Endothelial cell of umbilical vein (primary cell): ENCODE data around the gene DYRK1B. TPM values are rescaled to one million over a fixed set of nuclear protein-coding genes. Genes with fewer than 3 reads are reported as not detected.

Experiments
- BruUV-seq: library from RNA; stranded (reverse); fragments of 400-500 nt; replicated peaks from 2 replicates; lab custom pipeline; 2021; lab: Mats Ljungman, UMichigan
- CTCF ChIA-PET: fragments of 300-600, 350-600 bp; sonication (Branson Sonifier 250); formaldehyde crosslinking; loops from one replicate; lab custom pipeline; 2021; ENCODE audit warnings: antibody characterized with exemption, inconsistent platforms; lab: Charles Lee
- POLR2A ChIA-PET: fragments of 300-600, 350-600 bp; sonication (Branson Sonifier 250); formaldehyde crosslinking; loops from one replicate; lab custom pipeline; 2021; ENCODE audit warnings: antibody characterized with exemption, inconsistent platforms; lab: Charles Lee
- DNase-seq: peaks from one replicate; pipeline ENCODE4 v3.0.0-alpha.2; 2011; ENCODE audit warnings: low read depth, low spot score
- FAIRE-seq: peaks from 2 replicates; lab custom pipeline; 2011; peaks lifted over from hg19 to GRCh38; lab: Jason Lieb, UNC
- H2AFZ ChIP-seq: 2 replicates; pipeline ENCODE4 v1.6.0; 2012; ENCODE audit warnings: low read depth, low read length, control low read depth, inconsistent platforms
- H3K27ac ChIP-seq: 2 replicates; pipeline ENCODE4 v1.5.1; 2011; ENCODE audit warnings: low read depth, mild to moderate bottlenecking, control low read depth, low read length, moderate library complexity; ENCODE audit not compliant: insufficient read depth
- H3K27me3 ChIP-seq, 2 experiments: 2 replicates each; pipeline versions ENCODE4 v1.6.0 to v1.6.1; 2011; ENCODE audit warnings: low read length in 2 of 2, mixed read lengths in 1 of 2; ENCODE audit not compliant: control insufficient read depth in 2 of 2, insufficient read depth in 2 of 2
- H3K36me3 ChIP-seq, 2 experiments: 2 replicates in 1 of 2; 3 replicates in 1 of 2; pipeline ENCODE4 v1.5.1; 2011; ENCODE audit warnings: low read length in 2 of 2, mild to moderate bottlenecking in 1 of 2, moderate library complexity in 1 of 2; ENCODE audit not compliant: control insufficient read depth in 2 of 2, insufficient read depth in 2 of 2; ENCODE audit errors: extremely low read depth in 1 of 2
- H3K4me1 ChIP-seq: 3 replicates; pipeline ENCODE4 v1.5.1; 2011; ENCODE audit warnings: mild to moderate bottlenecking, low read length; ENCODE audit not compliant: control insufficient read depth, insufficient read depth; ENCODE audit errors: extremely low read depth
- H3K4me2 ChIP-seq: 2 replicates; pipeline ENCODE4 v1.6.1; 2011; ENCODE audit warnings: low read length, control low read depth, mixed read lengths; ENCODE audit not compliant: insufficient read depth
- H3K4me3 ChIP-seq, 3 experiments: fragments of 200-600 bp in 1 of 3; sonication (generic), shearing (Covaris generic) in 1 of 3; replicated peaks in 1 of 3; 2 replicates each; pipeline ENCODE4 v1.5.1; 2011 to 2016; ENCODE audit warnings: control low read depth in 3 of 3, low read length in 3 of 3, mild to moderate bottlenecking in 2 of 3, inconsistent platforms in 1 of 3, low read depth in 1 of 3, moderate library complexity in 1 of 3; ENCODE audit not compliant: insufficient read depth in 1 of 3
- H3K79me2 ChIP-seq: 2 replicates; pipeline ENCODE4 v1.6.0; 2012; ENCODE audit warnings: low read length, inconsistent platforms; ENCODE audit not compliant: control insufficient read depth, insufficient read depth
- H3K9ac ChIP-seq: replicated peaks from 2 replicates; pipeline ENCODE3; 2011; ENCODE audit warnings: low read length, control low read depth; ENCODE audit not compliant: insufficient read depth; ENCODE audit errors: extremely low read depth
- H3K9me1 ChIP-seq: replicated peaks from 3 replicates; pipeline ENCODE4 v1.6.0; 2011; ENCODE audit warnings: mild to moderate bottlenecking, low read length; ENCODE audit not compliant: control insufficient read depth, insufficient read depth; ENCODE audit errors: extremely low read depth
- H3K9me3 ChIP-seq: replicated peaks from 2 replicates; pipeline ENCODE4 v1.5.1; 2012; ENCODE audit warnings: low read length, inconsistent platforms; ENCODE audit not compliant: control insufficient read depth, insufficient read depth
- H4K20me1 ChIP-seq: replicated peaks from 2 replicates; pipeline ENCODE3; 2011; ENCODE audit warnings: mild to moderate bottlenecking, low read length; ENCODE audit not compliant: control insufficient read depth, insufficient read depth; ENCODE audit errors: extremely low read depth
- EZH2 ChIP-seq: IDR thresholded peaks from 2 replicates; pipeline ENCODE4 v1.6.1; 2012; ENCODE audit warnings: borderline replicate concordance, low read depth, mild to moderate bottlenecking, moderate library complexity, low read length, inconsistent platforms; ENCODE audit not compliant: severe bottlenecking
- FOS ChIP-seq: IDR thresholded peaks from 2 replicates; pipeline ENCODE4 v1.6.1; 2011; ENCODE audit warnings: mild to moderate bottlenecking, low read length, moderate library complexity, borderline replicate concordance; ENCODE audit not compliant: insufficient read depth
- GATA2 ChIP-seq: IDR thresholded peaks from 2 replicates; pipeline ENCODE4 v1.7.0; 2011; ENCODE audit warnings: low read depth, mild to moderate bottlenecking, moderate library complexity, mixed read lengths, low read length; ENCODE audit not compliant: insufficient read length, insufficient read depth
- JUN ChIP-seq: IDR thresholded peaks from 2 replicates; pipeline ENCODE4 v1.6.1; 2011; ENCODE audit warnings: borderline replicate concordance, low read depth; ENCODE audit not compliant: insufficient read length, insufficient read depth
- MYC ChIP-seq: IDR thresholded peaks from one replicate; pipeline ENCODE4 v1.6.1; 2011; ENCODE audit warnings: mild to moderate bottlenecking, low read depth, low read length
- POLR2A ChIP-seq: IDR thresholded peaks from 2 replicates; pipeline ENCODE4 v1.6.1; 2012; ENCODE audit warnings: low read depth, mild to moderate bottlenecking, control low read depth, low read length
- POLR2AphosphoS5 ChIP-seq: IDR thresholded peaks from 2 replicates; pipeline ENCODE4 v1.6.1; 2012; ENCODE audit warnings: low read depth, mild to moderate bottlenecking, control low read depth, low read length, moderate library complexity; ENCODE audit not compliant: insufficient read depth
- dilution Hi-C: fragments of 300-500 bp; cut with MboI; formaldehyde crosslinking; loops from one replicate; pipeline ENCODE4 v1.15.0; 2019; ENCODE audit warnings: low sequenced_read_pairs; ENCODE audit not compliant: extremely low pct_ligation_motif_present
- intact Hi-C: fragments of 100-400 bp; cut with micrococcal nuclease; formaldehyde crosslinking; loops from one replicate; pipeline ENCODE4 v1.10.0; 2022
- polyA plus RNA-seq, 4 experiments: library from polyadenylated mRNA; depleted of rRNA in 3 of 4; stranded (reverse) in 3 of 4; unstranded in 1 of 4; fragments of >200 nt; gene quantifications; 2 replicates each; pipeline versions ENCODE4 v1.2.1 to v1.2.3, GENCODE V29; 2011 to 2012; ENCODE audit warnings: missing spikeins in 1 of 4
- total RNA-seq: library from RNA; stranded (reverse); gene quantifications from 2 replicates; pipeline ENCODE4 v1.2.3, GENCODE V29; 2021
- TF ChIP-seq, protein P1 (sequence below), 2 donors: IDR thresholded peaks; 1 replicate in 1 of 2; 2 replicates in 1 of 2; pipeline ENCODE4 v1.5.1; 2011; ENCODE audit warnings: low read length in 2 of 2, mild to moderate bottlenecking in 2 of 2, moderate library complexity in 2 of 2, control low read depth in 1 of 2, inconsistent platforms in 1 of 2, low read depth in 1 of 2; ENCODE audit not compliant: insufficient read depth in 1 of 2; ENCODE audit errors: extremely low read depth in 1 of 2
- TF ChIP-seq, protein P2 (sequence below): IDR thresholded peaks from 2 replicates; pipeline ENCODE4 v1.6.1; 2011; ENCODE audit not compliant: insufficient read depth, insufficient read length

Gene DYRK1B
- total and polyA plus RNA-seq, 2 donors (not counting 3 experiments of a cell fraction or from before 2014, with no cell fraction given), result 17.7 to 30.8 TPM

DNA sequence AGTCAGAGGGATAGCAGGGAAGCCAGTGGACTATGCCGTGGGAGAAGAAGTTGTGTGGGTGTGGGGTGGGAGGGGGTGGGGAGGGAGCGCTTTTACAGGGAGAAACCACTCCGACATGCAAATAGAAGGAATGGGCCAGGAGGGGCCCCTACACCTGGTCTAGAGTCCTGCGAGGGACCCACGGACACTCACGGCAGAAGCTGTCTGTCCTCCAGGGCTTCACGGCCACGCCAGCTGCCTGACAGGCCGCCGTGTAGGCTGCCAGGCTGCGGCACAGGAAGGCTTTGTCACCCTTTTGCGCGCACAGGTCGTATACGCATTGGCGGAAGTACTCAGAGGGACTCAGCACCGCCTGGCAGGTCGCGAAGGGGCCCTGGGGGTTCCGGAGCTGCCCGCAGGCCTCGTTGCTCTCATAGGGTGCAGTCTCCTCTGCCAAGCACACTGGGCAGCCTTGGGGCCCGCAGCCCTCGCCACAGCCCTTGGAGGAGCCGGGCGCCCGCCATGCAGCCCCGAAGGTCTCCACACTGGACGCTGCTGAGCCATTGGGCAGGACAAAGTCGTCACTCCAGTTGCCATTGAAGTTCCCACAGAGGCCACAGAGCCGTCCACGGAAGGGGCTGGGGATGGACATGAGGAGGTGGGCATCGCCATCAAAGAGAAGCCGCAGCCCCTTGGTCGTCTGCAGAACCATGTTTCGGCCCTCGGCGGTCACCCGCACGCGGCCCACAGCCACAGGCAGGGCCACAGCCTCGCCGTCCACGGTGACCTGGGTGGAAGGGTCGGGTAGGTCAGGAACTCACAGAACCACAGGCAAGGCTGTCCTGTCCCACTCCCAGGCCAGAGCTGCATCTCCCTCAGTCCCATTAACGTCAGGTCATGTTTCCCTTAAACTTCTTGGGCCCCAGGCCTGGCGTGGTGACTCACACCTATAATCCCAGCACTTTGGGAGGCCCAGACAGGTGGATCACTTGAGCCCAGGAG, 38.2 kb upstream of the DYRK1B start:
- no peaks in the 10 kb centered on the region for H3K9me1 ChIP-seq
- no peak for TF ChIP-seq JUN
- no peak for TF ChIP-seq POLR2A
- TF ChIP-seq, protein P1, sequence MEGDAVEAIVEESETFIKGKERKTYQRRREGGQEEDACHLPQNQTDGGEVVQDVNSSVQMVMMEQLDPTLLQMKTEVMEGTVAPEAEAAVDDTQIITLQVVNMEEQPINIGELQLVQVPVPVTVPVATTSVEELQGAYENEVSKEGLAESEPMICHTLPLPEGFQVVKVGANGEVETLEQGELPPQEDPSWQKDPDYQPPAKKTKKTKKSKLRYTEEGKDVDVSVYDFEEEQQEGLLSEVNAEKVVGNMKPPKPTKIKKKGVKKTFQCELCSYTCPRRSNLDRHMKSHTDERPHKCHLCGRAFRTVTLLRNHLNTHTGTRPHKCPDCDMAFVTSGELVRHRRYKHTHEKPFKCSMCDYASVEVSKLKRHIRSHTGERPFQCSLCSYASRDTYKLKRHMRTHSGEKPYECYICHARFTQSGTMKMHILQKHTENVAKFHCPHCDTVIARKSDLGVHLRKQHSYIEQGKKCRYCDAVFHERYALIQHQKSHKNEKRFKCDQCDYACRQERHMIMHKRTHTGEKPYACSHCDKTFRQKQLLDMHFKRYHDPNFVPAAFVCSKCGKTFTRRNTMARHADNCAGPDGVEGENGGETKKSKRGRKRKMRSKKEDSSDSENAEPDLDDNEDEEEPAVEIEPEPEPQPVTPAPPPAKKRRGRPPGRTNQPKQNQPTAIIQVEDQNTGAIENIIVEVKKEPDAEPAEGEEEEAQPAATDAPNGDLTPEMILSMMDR (IDR thresholded peaks at IDR 0.05; ENCODE audit: extremely low read depth in 1 of 2, insufficient read depth in 1 of 2, low read depth in 1 of 2, low read length in 2 of 2), result no peak
- TF ChIP-seq POLR2AphosphoS5, result no peak
- no peak for TF ChIP-seq FOS
- TF ChIP-seq, protein P2, sequence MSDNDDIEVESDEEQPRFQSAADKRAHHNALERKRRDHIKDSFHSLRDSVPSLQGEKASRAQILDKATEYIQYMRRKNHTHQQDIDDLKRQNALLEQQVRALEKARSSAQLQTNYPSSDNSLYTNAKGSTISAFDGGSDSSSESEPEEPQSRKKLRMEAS, result no peak
- no peak for TF ChIP-seq MYC
- no peak for TF ChIP-seq EZH2
- no peak for TF ChIP-seq GATA2
- DNase-seq (no peak), FAIRE-seq (no peak)
- H3K79me2 ChIP-seq, result no peaks in the 10 kb centered on the region
- ChIA-PET POLR2A (no interaction called here), CTCF (no interaction called here)
- no peak overlapping the region for H3K27ac ChIP-seq
- no peaks in the 10 kb centered on the region for H3K9me3 ChIP-seq
- no peaks in the 10 kb centered on the region for H3K4me1 ChIP-seq
- dilution Hi-C loops, result no loop called here
- no peaks in the 10 kb centered on the region for H4K20me1 ChIP-seq
- H3K36me3 ChIP-seq, result no peaks in the 10 kb centered on the region
- intact Hi-C loops, result no loop called here
- H2AFZ ChIP-seq, result no peak overlapping the region
- BruUV-seq, result no TSS peak
- no peak overlapping the region for H3K4me3 ChIP-seq
- no peak overlapping the region for H3K9ac ChIP-seq
- H3K4me2 ChIP-seq, result no peak overlapping the region
- no peaks in the 10 kb centered on the region for H3K27me3 ChIP-seq
